Measurements from ENCODE around the gene ZMAT5.

The ZMAT5 gene

GRCh38 chr22:29704528-29705285 lies 62.1 kb downstream of the ZMAT5 start:
- DNase-seq = no peak

- DNase-seq = no peak
Measured at GRCh38 chr22:29703569-29704195, 63.1 kb downstream of the ZMAT5 start.

- DNase-seq = no peak
Measured at GRCh38 chr22:29702931-29703501, 63.8 kb downstream of the ZMAT5 start.

- no peak for DNase-seq
Measured at GRCh38 chr22:29702000-29702930, 64.5 kb downstream of the ZMAT5 start.

- no peak for DNase-seq
Measured at GRCh38 chr22:29701155-29701999, 65.4 kb downstream of the ZMAT5 start.

- DNase-seq = no peak
Measured at GRCh38 chr22:29700900-29701154, 66.0 kb downstream of the ZMAT5 start.

- DNase-seq = no peak
Measured at GRCh38 chr22:29700206-29700899, 66.5 kb downstream of the ZMAT5 start.

GRCh38 chr22:29697853-29698598 lies 68.8 kb downstream of the ZMAT5 start:
- DNase-seq = no peak

GRCh38 chr22:29695129-29695926 lies 71.5 kb downstream of the ZMAT5 start:
- no peak for DNase-seq

- no peak for DNase-seq
Measured at GRCh38 chr22:29693671-29694070, 73.1 kb downstream of the ZMAT5 start.

GRCh38 chr22:29693161-29693560 lies 73.6 kb downstream of the ZMAT5 start:
- no peak for DNase-seq

- DNase-seq = no peak
Measured at GRCh38 chr22:29692327-29692640, 74.5 kb downstream of the ZMAT5 start.

- DNase-seq = no peak
Measured at GRCh38 chr22:29691636-29692326, 75.0 kb downstream of the ZMAT5 start.

- DNase-seq = no peak
Measured at GRCh38 chr22:29690476-29690875, 76.3 kb downstream of the ZMAT5 start.

- no peak for DNase-seq
Measured at GRCh38 chr22:29689880-29690213, 77.0 kb downstream of the ZMAT5 start.

GRCh38 chr22:29689206-29689879 lies 77.5 kb downstream of the ZMAT5 start:
- DNase-seq = no peak

GRCh38 chr22:29684244-29684643 lies 82.6 kb downstream of the ZMAT5 start:
- DNase-seq = no peak

- no peak for DNase-seq
Measured at GRCh38 chr22:29683536-29683935, 83.3 kb downstream of the ZMAT5 start.
